OCI-LY1 (cell line): Measurements from ENCODE around the gene ARHGAP22.

ENCODE experiments used
- H2AFZ ChIP-seq: fragments of 200-600 bp; sonication (generic), shearing (Covaris generic); 2 replicates; pipeline ENCODE4 v1.6.0; 2014; ENCODE audit warnings: antibody characterized with exemption, mild to moderate bottlenecking, low read length
- H3F3A ChIP-seq: fragments of 200-600 bp; sonication (generic), shearing (Covaris generic); 2 replicates; pipeline ENCODE4 v1.6.0; 2014; ENCODE audit warnings: mild to moderate bottlenecking, antibody characterized with exemption, low read length, moderate library complexity; ENCODE audit not compliant: insufficient read depth
- H3K27ac ChIP-seq: fragments of 200-600 bp; sonication (generic); 2 replicates; pipeline ENCODE4 v1.5.1; 2014; ENCODE audit warnings: low read length, mixed run types, mild to moderate bottlenecking, low read depth; ENCODE audit not compliant: poor library complexity, severe bottlenecking
- H3K27me3 ChIP-seq: fragments of 200-600 bp; sonication (generic); 2 replicates; pipeline ENCODE4 v1.6.0; 2014; ENCODE audit warnings: antibody characterized with exemption, mild to moderate bottlenecking, low read length, moderate library complexity; ENCODE audit not compliant: insufficient read depth
- H3K36me3 ChIP-seq: fragments of 200-600 bp; sonication (generic); 2 replicates; pipeline ENCODE4 v1.6.1; 2014; ENCODE audit warnings: mild to moderate bottlenecking, antibody characterized with exemption, low read length, moderate library complexity, mixed read lengths; ENCODE audit not compliant: insufficient read depth
- H3K4me1 ChIP-seq: fragments of 200-600 bp; sonication (generic); 2 replicates; pipeline ENCODE4 v1.5.1; 2014; ENCODE audit warnings: mild to moderate bottlenecking, low read length, moderate library complexity; ENCODE audit not compliant: insufficient read depth, severe bottlenecking
- H3K4me2 ChIP-seq: fragments of 200-600 bp; sonication (generic), shearing (Covaris generic); 2 replicates; pipeline ENCODE4 v1.6.1; 2014; ENCODE audit warnings: low read length
- H3K4me3 ChIP-seq: fragments of 200-600 bp; sonication (generic); 2 replicates; pipeline ENCODE4 v1.5.1; 2014; ENCODE audit warnings: low read length, low read depth, mild to moderate bottlenecking, mixed read lengths; ENCODE audit not compliant: poor library complexity, severe bottlenecking
- H3K79me2 ChIP-seq: fragments of 200-600 bp; shearing (Covaris generic); 2 replicates; pipeline ENCODE4 v1.6.1; 2016; ENCODE audit warnings: mixed run types, low read length, mixed read lengths; ENCODE audit not compliant: insufficient read depth
- H3K9ac ChIP-seq: fragments of 200-600 bp; sonication (generic), shearing (Covaris generic); 2 replicates; pipeline ENCODE4 v1.6.1; 2014; ENCODE audit warnings: mild to moderate bottlenecking, low read length, mixed read lengths
- H3K9me2 ChIP-seq: fragments of 200-600 bp; sonication (generic), shearing (Covaris generic); 2 replicates; pipeline ENCODE4 v1.6.1; 2014; ENCODE audit warnings: low read depth, mild to moderate bottlenecking, low read length, mixed read lengths
- H3K9me3 ChIP-seq: fragments of 200-600 bp; shearing (Covaris generic); 2 replicates; pipeline ENCODE4 v1.6.1; 2014; ENCODE audit warnings: low read length, mixed read lengths
- H4K20me1 ChIP-seq: fragments of 200-600 bp; sonication (generic), shearing (Covaris generic); 2 replicates; pipeline ENCODE4 v1.6.0; 2016; ENCODE audit warnings: mild to moderate bottlenecking, low read length; ENCODE audit not compliant: insufficient read depth
- CTCF ChIP-seq: fragments of 200-600 bp; sonication (generic), shearing (Covaris generic); IDR thresholded peaks from 2 replicates; pipeline ENCODE4 v1.5.1; 2017; ENCODE audit warnings: mild to moderate bottlenecking, antibody characterized with exemption, low read length, moderate library complexity, mixed read lengths
- EZH2 ChIP-seq: fragments of 200-600 bp; sonication (generic), shearing (Covaris generic); IDR thresholded peaks from 2 replicates; pipeline ENCODE4 v1.8.0; 2017; ENCODE audit warnings: borderline replicate concordance, mixed run types, mild to moderate bottlenecking, antibody characterized with exemption, low read length, moderate library complexity, mixed read lengths

The ARHGAP22 gene

GRCh38 chr10:48598243-48598935, 6.5 kb downstream of the ARHGAP22 start:
- no peaks in the 10 kb centered on the region for H3K9me2 ChIP-seq
- H2AFZ ChIP-seq: no peak overlapping the region
- H3K4me3 ChIP-seq: no peak overlapping the region
- H3K9ac ChIP-seq: no peak overlapping the region
- H3K27ac ChIP-seq: no peak overlapping the region
- no peak overlapping the region for H3K4me2 ChIP-seq
- no peaks in the 10 kb centered on the region for H3K9me3 ChIP-seq
- no peaks in the 10 kb centered on the region for H3K79me2 ChIP-seq
- TF ChIP-seq CTCF (no peak), EZH2 (no peak)
- no peaks in the 10 kb centered on the region for H3F3A ChIP-seq
- H3K36me3 ChIP-seq: no peaks in the 10 kb centered on the region
- H3K4me1 ChIP-seq: no peaks in the 10 kb centered on the region
- no peaks in the 10 kb centered on the region for H4K20me1 ChIP-seq
- no peaks in the 10 kb centered on the region for H3K27me3 ChIP-seq

- Histone ChIP-seq H3K9me2 (no peaks in the 10 kb centered on the region), H4K20me1 (no peaks in the 10 kb centered on the region), H3K27ac (no peak overlapping the region), H3K79me2 (no peaks in the 10 kb centered on the region), H3K4me2 (no peak overlapping the region), H3K4me1 (no peaks in the 10 kb centered on the region), H3K9ac (no peak overlapping the region), H3K9me3 (no peaks in the 10 kb centered on the region), H3K27me3 (peaks cover 3% of the 10 kb centered on the region), H3F3A (no peaks in the 10 kb centered on the region), H2AFZ (no peak overlapping the region), H3K36me3 (no peaks in the 10 kb centered on the region), H3K4me3 (no peak overlapping the region)
- no peak for TF ChIP-seq CTCF
- no peak for TF ChIP-seq EZH2
Observed at GRCh38 chr10:48595539-48595932, 9.3 kb downstream of the ARHGAP22 start.

- Histone ChIP-seq H3K36me3 (no peaks in the 10 kb centered on the region), H3K27me3 (peaks cover 3% of the 10 kb centered on the region), H3K9me2 (no peaks in the 10 kb centered on the region), H3K4me3 (no peak overlapping the region), H2AFZ (no peak overlapping the region), H3K27ac (no peak overlapping the region), H3K9me3 (no peaks in the 10 kb centered on the region), H3K4me2 (no peak overlapping the region), H3F3A (no peaks in the 10 kb centered on the region), H3K4me1 (no peaks in the 10 kb centered on the region), H3K9ac (no peak overlapping the region), H4K20me1 (no peaks in the 10 kb centered on the region), H3K79me2 (no peaks in the 10 kb centered on the region)
- no peak for TF ChIP-seq CTCF
- no peak for TF ChIP-seq EZH2
Observed at GRCh38 chr10:48594803-48595538, 9.9 kb downstream of the ARHGAP22 start.
